HG03575 (cell line): Measurements from ENCODE around the gene AKAIN1.

Experiments
- ATAC-seq: cut with Tn5 transposase; IDR thresholded peaks from one replicate; pipeline ENCODE4 v1.9.1; 2021; ENCODE audit not compliant: unreplicated experiment, insufficient number of reproducible peaks, low FRiP score; ENCODE audit errors: extremely low read depth

Gene AKAIN1

GRCh38 chr18:5106730-5107129 lies 90.3 kb downstream of the AKAIN1 start:
- ATAC-seq, result no peak

GRCh38 chr18:5104246-5104645 lies 92.8 kb downstream of the AKAIN1 start:
- ATAC-seq, result no peak

DNA sequence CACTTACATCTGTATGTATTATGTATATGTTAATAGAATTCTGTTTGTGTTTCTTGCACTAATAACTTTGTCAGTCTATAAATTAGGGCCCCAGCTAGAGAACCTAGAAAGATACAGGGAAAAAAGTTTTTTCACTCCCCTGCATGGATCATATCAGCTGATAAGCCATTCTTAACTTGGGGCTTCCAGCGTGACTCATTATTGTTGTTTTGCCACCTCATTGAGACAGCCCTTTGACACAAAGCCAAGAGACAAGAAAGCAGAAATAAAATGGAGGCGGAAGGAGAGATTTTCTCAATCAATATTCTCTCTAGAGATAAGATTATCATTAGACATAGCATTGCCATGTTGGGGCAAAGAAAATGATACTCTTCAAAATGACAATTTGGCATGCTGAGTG lies 93.4 kb downstream of the AKAIN1 start:
- no peak for ATAC-seq

DNA sequence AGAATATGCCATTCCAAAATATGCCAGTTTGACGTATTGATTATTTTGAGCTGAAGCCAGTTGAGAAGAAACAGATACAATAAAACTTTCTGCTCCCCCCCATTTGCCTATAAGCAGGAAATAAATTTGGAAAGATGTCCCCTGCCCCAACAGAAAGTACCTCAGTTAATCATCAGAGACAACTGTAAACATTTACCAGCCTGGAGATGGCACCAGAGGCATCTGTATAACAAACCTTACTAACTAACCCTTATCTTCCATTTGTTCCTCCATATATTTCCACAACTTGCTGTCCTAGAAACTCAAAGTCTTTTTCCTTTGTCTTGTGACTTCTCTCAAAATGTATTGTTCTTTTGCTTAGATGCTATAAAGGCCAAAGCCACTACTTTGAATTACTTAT lies 93.8 kb downstream of the AKAIN1 start:
- ATAC-seq, result no peak

DNA sequence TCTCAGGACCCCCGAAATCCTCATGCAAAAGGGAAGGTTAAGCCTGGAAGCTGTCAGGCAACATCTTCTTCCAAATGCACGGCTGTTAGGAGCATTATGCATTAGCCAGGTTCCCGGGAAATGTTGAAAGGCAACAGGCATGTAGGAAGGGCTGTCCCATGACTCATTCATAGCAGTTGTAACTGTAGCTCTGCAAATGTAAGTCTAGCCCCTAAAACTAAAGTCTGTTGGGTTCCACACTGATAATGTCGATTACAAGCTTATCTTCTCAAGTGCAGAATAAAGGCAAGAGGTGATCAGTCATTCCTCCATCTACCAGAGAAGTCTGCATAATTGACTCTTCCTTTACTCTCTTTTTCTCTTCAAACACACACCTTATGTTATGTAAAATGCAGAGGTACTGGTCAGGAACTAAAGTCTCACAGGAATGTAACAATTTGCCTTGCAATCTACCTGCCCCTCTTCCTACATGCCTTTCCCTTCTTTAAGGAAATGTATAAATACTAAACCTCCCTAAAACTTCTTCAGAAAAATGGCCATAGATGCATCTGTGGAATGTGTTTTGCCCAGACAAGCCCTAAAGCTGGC lies 99.8 kb downstream of the AKAIN1 start:
- ATAC-seq, result no peak

- ATAC-seq, result no peak
Observed at GRCh38 chr18:5095239-5095638, 101.8 kb downstream of the AKAIN1 start.

- ATAC-seq, result no peak
Observed at GRCh38 chr18:5093902-5094301, 103.2 kb downstream of the AKAIN1 start.
